SJSA1 (cell line): ENCODE data around the gene BTAF1. TPM values are rescaled to one million over a fixed set of nuclear protein-coding genes. Genes with fewer than 3 reads are reported as not detected.

ENCODE experiments used
- DNase-seq, 2 experiments: peaks; one replicate each; pipeline ENCODE4 v3.0.0-alpha.2; 2015 to 2020; ENCODE audit warnings: low spot score in 2 of 2, low read depth in 1 of 2
- H3K27ac ChIP-seq: fragments of 250-450 bp; sonication (Bioruptor Pico); 2 replicates; pipeline ENCODE4 v1.5.1; 2020; ENCODE audit warnings: mild to moderate bottlenecking, moderate library complexity
- H3K27me3 ChIP-seq: fragments of 250-450 bp; sonication (Bioruptor Pico); replicated peaks from 2 replicates; pipeline ENCODE4 v1.5.1; 2020; ENCODE audit warnings: mild to moderate bottlenecking, moderate library complexity
- H3K36me3 ChIP-seq: fragments of 250-450 bp; sonication (Bioruptor Pico); 2 replicates; pipeline ENCODE4 v1.5.1; 2020; ENCODE audit warnings: mild to moderate bottlenecking
- H3K4me1 ChIP-seq: fragments of 250-450 bp; sonication (Bioruptor Pico); replicated peaks from 2 replicates; pipeline ENCODE4 v1.6.1; 2021; ENCODE audit warnings: mild to moderate bottlenecking
- H3K4me3 ChIP-seq: fragments of 250-450 bp; sonication (Bioruptor Pico); 2 replicates; pipeline ENCODE4 v1.5.1; 2020; ENCODE audit warnings: mild to moderate bottlenecking
- H3K9me3 ChIP-seq: fragments of 250-450 bp; sonication (Bioruptor Pico); replicated peaks from 2 replicates; pipeline ENCODE4 v1.5.1; 2020; ENCODE audit warnings: mild to moderate bottlenecking
- total RNA-seq: library from RNA; depleted of rRNA; stranded (reverse); fragments of >200 nt; shearing (Covaris generic); gene quantifications from 2 replicates; pipeline ENCODE4 v1.2.3, GENCODE V29; 2014; rRNA removed

BTAF1 gene
- total RNA-seq, 1 experiment from 2014 or later = 36.1 TPM

DNA sequence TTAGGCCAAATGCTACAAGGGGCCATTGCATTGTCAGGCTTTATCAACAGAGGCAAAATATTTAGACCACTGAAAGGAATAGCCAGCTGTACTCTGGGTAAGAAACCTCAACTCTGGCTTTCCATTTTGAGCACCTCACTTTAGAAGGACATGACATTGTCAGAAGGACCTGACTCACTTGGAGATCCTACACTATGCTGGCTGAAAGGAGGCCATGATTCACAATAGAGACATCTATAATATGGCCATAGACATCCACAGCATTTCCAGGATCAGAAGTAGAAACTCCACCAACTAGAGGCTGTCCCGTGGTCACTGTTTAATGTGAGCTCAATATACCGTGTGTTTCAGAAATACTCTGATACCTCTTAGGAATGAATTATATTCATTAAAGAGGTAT, 140.9 kb downstream of the BTAF1 start:
- no peaks in the 10 kb centered on the region for H3K4me1 ChIP-seq
- no peak for DNase-seq

DNA sequence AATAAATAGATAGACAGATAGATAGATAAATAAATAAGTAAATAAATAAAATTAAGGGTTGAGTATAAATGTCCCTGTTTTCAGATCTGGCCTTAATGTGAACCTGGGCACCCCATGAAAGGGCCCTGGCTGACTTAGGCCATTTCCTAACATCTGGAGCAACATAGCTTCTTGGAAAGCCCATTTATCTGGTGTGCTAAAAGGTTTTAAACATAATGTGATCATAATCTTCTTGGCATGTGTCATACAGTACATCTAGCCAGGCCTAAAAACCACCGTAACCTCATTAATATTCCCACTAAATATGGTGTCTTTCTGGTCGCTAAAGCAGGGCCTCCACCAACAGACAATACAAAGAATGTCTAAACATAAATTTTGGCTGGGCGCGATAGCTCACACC, 142.8 kb downstream of the BTAF1 start:
- H3K27me3 ChIP-seq = no peaks in the 10 kb centered on the region
- no peak for DNase-seq
- no peaks in the 10 kb centered on the region for H3K9me3 ChIP-seq
- no peaks in the 10 kb centered on the region for H3K4me1 ChIP-seq
- H3K27ac ChIP-seq = no peak overlapping the region
- H3K4me3 ChIP-seq = no peak overlapping the region
- H3K36me3 ChIP-seq = no peaks in the 10 kb centered on the region

More for the DNA sequence above, 140.9 kb downstream of the BTAF1 start:
- H3K27me3 ChIP-seq = no peaks in the 10 kb centered on the region
- H3K27ac ChIP-seq = no peak overlapping the region
- H3K36me3 ChIP-seq = no peaks in the 10 kb centered on the region
- H3K9me3 ChIP-seq = no peaks in the 10 kb centered on the region
- no peak overlapping the region for H3K4me3 ChIP-seq

DNA sequence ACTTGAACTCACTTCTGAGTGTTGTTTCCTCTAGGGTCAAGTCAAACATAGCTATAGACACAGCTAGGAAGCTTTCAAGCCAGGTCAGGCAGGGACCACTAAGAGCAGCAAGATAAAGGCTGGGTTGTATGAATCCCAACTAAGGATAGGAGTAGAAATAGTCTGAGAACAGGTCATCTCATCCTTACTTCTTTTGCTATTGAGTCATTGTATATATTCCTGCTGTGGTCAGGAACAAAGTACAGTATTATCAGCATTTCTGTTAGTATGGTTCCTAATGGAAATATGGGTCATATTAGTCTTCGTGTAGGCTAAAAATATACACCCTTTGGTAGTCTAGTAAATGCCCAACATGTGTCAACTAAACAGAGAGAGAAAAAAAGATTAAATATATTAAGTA, 145.3 kb downstream of the BTAF1 start:
- Histone ChIP-seq H3K27ac (no peak overlapping the region), H3K36me3 (no peaks in the 10 kb centered on the region), H3K4me3 (no peak overlapping the region), H3K9me3 (no peaks in the 10 kb centered on the region), H3K27me3 (no peaks in the 10 kb centered on the region), H3K4me1 (no peaks in the 10 kb centered on the region)
- DNase-seq = no peak

DNA sequence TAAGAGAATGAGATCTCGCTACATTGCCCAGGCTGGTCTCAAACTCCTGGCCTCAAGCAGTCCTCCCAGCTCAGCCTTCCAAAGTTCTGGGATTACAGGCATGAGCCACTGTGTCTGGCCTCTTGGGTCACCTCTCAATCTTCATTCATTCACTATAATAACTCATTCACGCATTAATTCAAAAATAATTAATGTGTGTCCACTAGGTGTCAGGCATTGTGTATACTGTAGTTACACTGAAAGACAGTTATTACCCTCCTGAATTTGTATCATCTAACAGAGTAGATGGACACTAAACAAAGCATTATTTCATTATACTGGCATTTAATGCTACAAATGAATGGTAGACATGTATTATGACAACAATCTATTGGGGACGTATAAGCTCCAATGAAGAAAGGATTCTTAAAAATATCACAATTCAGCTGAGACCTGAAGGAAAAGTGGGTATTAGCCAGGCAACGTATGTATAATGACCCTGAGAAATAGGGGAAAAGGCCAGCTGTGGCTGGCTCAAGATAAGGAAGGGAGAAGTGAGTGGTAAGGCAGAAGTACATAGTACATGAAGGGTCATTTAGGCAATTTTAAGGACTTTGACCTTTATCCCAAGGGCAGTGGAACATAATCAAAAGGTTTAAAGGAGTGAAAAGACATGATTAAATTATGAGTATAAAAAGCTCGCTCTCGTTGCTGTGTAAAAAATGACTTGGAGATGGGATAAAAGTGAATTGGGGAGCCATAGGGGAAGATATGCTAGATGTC, 150.7 kb downstream of the BTAF1 start:
- H3K4me3 ChIP-seq = no peak overlapping the region
- H3K9me3 ChIP-seq = no peaks in the 10 kb centered on the region
- H3K27me3 ChIP-seq = no peaks in the 10 kb centered on the region
- DNase-seq = no peak
- H3K36me3 ChIP-seq = no peaks in the 10 kb centered on the region
- no peaks in the 10 kb centered on the region for H3K4me1 ChIP-seq
- H3K27ac ChIP-seq = no peak overlapping the region

DNA sequence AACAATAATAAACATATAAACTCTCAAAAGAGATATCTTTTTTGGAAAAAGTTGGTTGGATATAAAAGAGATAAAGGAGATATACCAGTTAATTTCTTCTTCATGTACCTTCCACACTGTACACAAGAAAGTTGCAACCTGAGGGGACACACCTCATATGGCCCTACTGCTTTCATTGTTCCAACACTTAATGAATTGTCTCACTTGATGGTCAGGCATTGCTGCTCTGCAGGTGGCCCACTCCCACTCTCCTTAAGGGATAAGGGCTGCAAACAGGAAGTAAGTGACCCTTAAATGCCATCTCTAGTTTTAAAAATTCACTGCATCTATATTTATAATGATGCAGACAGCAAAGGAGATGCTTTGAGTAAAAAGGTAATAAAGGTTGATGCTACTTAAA, 152.3 kb downstream of the BTAF1 start:
- DNase-seq = no peak
- H3K36me3 ChIP-seq = peaks cover under 1% of the 10 kb centered on the region; the same call in 1 of the 2 replicates
- no peaks in the 10 kb centered on the region for H3K4me1 ChIP-seq
- no peaks in the 10 kb centered on the region for H3K27me3 ChIP-seq
- no peak overlapping the region for H3K4me3 ChIP-seq
- H3K9me3 ChIP-seq = no peaks in the 10 kb centered on the region
- H3K27ac ChIP-seq = no peak overlapping the region

DNA sequence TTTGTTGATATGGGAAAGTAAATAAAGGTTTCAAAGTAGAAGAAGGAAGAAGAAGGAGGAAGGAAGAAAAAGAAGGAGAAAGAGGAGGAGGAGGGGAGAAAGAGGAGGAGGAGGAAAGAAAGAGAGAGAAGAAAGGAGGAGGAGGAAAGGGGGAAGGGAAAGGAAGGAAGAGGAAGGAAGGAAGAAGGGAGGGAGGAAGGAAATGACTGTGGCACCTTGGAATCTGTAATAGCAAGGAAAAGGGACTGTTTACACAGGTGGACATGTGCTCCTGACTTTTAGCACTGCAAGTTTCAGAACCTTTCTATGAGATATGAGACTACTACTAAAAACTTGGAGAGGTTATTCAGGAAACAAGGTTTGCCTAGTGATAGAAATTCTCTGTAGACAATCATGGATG, 153.2 kb downstream of the BTAF1 start:
- H3K9me3 ChIP-seq = no peaks in the 10 kb centered on the region
- H3K4me3 ChIP-seq = no peak overlapping the region
- H3K27me3 ChIP-seq = no peaks in the 10 kb centered on the region
- H3K36me3 ChIP-seq = peaks cover 3% of the 10 kb centered on the region; the same call in 1 of the 2 replicates
- H3K4me1 ChIP-seq = no peaks in the 10 kb centered on the region
- H3K27ac ChIP-seq = no peak overlapping the region
- DNase-seq = no peak

DNA sequence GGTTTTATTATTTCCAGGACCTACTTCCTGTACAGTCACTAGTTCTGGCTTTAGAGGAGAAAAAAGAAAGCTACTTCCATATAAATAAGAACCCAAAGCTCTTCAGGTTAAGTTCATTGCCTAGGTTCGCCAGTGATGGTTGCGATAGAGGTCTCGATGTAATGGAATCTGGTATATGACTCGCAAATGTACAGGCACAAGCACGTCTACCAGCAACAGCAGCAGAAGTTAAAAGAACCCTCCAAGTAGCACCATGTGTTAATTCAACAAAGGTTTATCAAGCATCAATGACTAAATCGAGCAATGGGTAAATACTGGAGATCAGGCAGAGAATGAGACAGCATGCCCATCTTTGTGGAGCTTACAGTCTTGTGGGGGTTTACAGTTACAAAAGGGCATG, 155.4 kb downstream of the BTAF1 start:
- DNase-seq = no peak
- H3K4me1 ChIP-seq = no peaks in the 10 kb centered on the region
- H3K9me3 ChIP-seq = no peaks in the 10 kb centered on the region
- H3K4me3 ChIP-seq = no peak overlapping the region
- no peaks in the 10 kb centered on the region for H3K27me3 ChIP-seq
- H3K27ac ChIP-seq = no peak overlapping the region
- H3K36me3 ChIP-seq = peaks cover 3% of the 10 kb centered on the region; the same call in 1 of the 2 replicates

Other genes with a start within 250 kb of the BTAF1 start
- gene TNKS2, start 125.3 kb upstream of the BTAF1 start, total RNA-seq = 21.9 and 23.8 TPM in 2 replicates
- gene FGFBP3, start 14.3 kb upstream of the BTAF1 start, total RNA-seq = not detected in 2 replicates